Panc1 (cell line): Measurements from ENCODE around the gene TRIM61.
A peak's percentile ranks its signal among the peaks of the same experiment; 100 is the strongest.

Experiments used
- POLR2AphosphoS5 ChIP-seq: IDR thresholded peaks from 2 replicates; pipeline ENCODE4 v1.6.1; 2012; ENCODE audit warnings: mild to moderate bottlenecking, low read depth, low read length, moderate library complexity
- REST ChIP-seq, 2 experiments: IDR thresholded peaks; 2 replicates each; pipeline ENCODE4 v1.6.1; 2011 to 2012; ENCODE audit warnings: low read depth in 2 of 2, control low read depth in 1 of 2, low read length in 1 of 2, mild to moderate bottlenecking in 1 of 2, moderate library complexity in 1 of 2; ENCODE audit not compliant: insufficient read depth in 1 of 2
- SIN3A ChIP-seq: IDR thresholded peaks from 2 replicates; pipeline ENCODE4 v1.6.1; 2012; ENCODE audit warnings: low read depth, mild to moderate bottlenecking, low read length, moderate library complexity, borderline replicate concordance; ENCODE audit not compliant: insufficient read depth
- TCF7L2 ChIP-seq: IDR thresholded peaks from 2 replicates; pipeline ENCODE4 v1.6.1; 2011; ENCODE audit warnings: mild to moderate bottlenecking, low read depth, low read length, inconsistent platforms
- TF ChIP-seq, protein P1 (sequence below): fragments of 450-650 bp; IDR thresholded peaks from 2 replicates; pipeline ENCODE4 v1.5.1; 2017; ENCODE audit warnings: mild to moderate bottlenecking

GRCh38 chr4:164937576-164938270, 39.7 kb downstream of the TRIM61 start:
- TF ChIP-seq, protein P1, sequence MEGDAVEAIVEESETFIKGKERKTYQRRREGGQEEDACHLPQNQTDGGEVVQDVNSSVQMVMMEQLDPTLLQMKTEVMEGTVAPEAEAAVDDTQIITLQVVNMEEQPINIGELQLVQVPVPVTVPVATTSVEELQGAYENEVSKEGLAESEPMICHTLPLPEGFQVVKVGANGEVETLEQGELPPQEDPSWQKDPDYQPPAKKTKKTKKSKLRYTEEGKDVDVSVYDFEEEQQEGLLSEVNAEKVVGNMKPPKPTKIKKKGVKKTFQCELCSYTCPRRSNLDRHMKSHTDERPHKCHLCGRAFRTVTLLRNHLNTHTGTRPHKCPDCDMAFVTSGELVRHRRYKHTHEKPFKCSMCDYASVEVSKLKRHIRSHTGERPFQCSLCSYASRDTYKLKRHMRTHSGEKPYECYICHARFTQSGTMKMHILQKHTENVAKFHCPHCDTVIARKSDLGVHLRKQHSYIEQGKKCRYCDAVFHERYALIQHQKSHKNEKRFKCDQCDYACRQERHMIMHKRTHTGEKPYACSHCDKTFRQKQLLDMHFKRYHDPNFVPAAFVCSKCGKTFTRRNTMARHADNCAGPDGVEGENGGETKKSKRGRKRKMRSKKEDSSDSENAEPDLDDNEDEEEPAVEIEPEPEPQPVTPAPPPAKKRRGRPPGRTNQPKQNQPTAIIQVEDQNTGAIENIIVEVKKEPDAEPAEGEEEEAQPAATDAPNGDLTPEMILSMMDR, result peak; percentile 19; the same call in 1 of the 2 replicates
- no peak for TF ChIP-seq POLR2AphosphoS5
- no peak for TF ChIP-seq REST (IDR thresholded peaks at IDR 0.05; ENCODE audit: insufficient read depth in 1 of 2, low read depth in 2 of 2, low read length in 1 of 2)
- no peak for TF ChIP-seq TCF7L2
- no peak for TF ChIP-seq SIN3A
